GM18505 (cell line): Measurements from ENCODE around the gene RIOK2.
A peak's percentile ranks its signal among the peaks of the same experiment; 100 is the strongest.
"Not testable (repeated sequence)": the region's sequence is repeated elsewhere in the genome, so short reads cannot be mapped to it uniquely, and the experiment has no call there.

Source experiments
- ATAC-seq: cut with Tn5 transposase; IDR thresholded peaks from one replicate; pipeline ENCODE4 v1.9.1; 2021; ENCODE audit not compliant: unreplicated experiment
- POLR2A ChIP-seq: IDR thresholded peaks from 4 replicates; pipeline ENCODE4 v1.6.1; 2011; ENCODE audit warnings: borderline replicate concordance; ENCODE audit not compliant: insufficient read depth, insufficient read length; ENCODE audit errors: extremely low read depth

The RIOK2 gene

DNA sequence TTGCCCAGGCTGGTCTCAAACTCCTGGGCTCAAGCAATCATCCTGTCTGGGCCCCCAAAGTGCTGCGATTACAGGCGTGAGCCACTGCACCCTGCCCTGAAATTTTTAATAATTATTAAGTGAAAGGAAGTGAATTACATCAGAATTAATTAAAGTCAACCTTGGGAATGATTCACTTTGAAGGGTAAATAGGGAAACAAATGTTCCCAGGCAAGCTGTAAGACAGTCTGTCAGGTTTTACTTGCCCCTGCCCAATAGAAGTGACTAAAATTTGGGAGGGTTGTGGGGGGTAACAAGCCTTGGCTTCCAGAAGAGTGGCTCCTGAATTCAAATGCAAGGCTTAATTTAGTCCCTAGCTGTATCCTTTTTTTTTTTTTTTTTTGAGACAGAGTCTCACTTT is 39.3 kb downstream of the RIOK2 start:
- ATAC-seq = no peak
- TF ChIP-seq POLR2A = no peak

GRCh38 chr5:97142521-97143254 is 40.4 kb downstream of the RIOK2 start, which contains the start of gene LIX1:
LIX1 (minus strand) TSS chr5:97142611; CDS start chr5:97142576, 35 bp downstream.
- ATAC-seq = peak; percentile 79
- no peak for TF ChIP-seq POLR2A

- TF ChIP-seq POLR2A = no peak
- no peak for ATAC-seq
Measured at GRCh38 chr5:97141539-97141938, 41.5 kb downstream of the RIOK2 start.

DNA sequence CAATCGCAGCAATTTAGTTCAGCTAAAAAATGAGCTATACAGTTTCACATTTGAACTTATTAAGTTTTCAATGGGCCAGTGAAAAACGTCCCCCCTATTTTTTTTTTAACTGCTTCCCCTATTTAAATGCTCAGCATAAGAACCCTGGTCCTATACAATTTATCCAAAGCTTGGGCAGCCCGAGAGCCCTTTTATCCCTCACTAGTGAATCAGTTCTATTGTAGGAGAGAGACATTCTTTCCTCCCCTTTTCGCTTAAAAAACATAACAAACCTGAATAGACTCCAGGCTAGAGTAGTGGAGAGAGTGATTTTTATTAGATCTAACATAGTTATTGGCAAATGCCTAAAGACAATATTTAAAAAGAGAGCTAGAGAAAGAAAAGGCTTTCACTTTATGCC is 42.0 kb downstream of the RIOK2 start:
- ATAC-seq = no peak
- no peak for TF ChIP-seq POLR2A

DNA sequence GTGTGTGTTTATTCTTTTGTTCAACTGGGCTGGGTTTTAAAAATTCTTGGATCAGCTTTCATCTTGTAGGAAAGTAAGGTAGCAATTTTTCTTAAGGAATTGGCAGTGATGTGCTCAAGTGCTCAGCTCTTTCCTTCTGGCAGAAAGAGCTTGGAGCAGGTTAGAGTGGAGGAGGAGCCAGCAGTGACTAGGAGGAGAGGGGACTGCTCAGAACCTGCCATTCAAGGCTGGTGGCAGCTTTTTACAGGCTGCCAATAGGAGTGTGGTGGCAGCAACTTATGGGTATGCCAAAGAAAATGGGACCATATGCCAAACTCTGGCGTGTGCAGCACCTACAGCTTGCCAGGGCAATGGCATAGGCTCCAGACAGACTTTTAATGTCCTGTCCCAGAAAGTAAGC is 42.8 kb downstream of the RIOK2 start:
- ATAC-seq = not testable (repeated sequence)

- no peak for ATAC-seq
- TF ChIP-seq POLR2A = no peak
Measured at GRCh38 chr5:97136475-97136874, 46.6 kb downstream of the RIOK2 start.

- TF ChIP-seq POLR2A = no peak
Measured at GRCh38 chr5:97135868-97136267, 47.2 kb downstream of the RIOK2 start.

GRCh38 chr5:97134634-97135033 is 48.4 kb downstream of the RIOK2 start:
- no peak for ATAC-seq
- no peak for TF ChIP-seq POLR2A

More at GRCh38 chr5:97135868-97136267, 47.2 kb downstream of the RIOK2 start:
- no peak for ATAC-seq

DNA sequence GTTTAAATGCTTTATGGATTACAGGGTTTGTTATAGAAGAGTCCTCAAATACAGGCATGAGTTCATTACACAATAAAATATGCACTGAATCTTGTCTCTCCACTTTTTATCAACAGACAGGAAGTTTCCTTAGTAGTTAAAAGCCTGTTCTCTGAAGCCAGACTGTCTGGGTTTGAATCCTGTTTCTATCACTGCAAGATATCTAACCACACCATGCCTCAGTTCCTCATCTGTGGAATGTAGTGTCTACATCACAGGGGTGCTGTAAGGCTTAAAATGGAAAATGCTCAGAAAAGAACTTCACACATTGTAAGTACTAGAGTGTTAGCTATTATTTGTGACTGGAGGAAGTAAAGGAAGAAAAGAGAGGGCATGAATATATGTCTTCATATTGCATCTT is 49.9 kb downstream of the RIOK2 start:
- ATAC-seq = no peak

GRCh38 chr5:97131921-97132320 is 51.1 kb downstream of the RIOK2 start:
- ATAC-seq = no peak

More for the DNA sequence above, 49.9 kb downstream of the RIOK2 start:
- TF ChIP-seq POLR2A = no peak

DNA sequence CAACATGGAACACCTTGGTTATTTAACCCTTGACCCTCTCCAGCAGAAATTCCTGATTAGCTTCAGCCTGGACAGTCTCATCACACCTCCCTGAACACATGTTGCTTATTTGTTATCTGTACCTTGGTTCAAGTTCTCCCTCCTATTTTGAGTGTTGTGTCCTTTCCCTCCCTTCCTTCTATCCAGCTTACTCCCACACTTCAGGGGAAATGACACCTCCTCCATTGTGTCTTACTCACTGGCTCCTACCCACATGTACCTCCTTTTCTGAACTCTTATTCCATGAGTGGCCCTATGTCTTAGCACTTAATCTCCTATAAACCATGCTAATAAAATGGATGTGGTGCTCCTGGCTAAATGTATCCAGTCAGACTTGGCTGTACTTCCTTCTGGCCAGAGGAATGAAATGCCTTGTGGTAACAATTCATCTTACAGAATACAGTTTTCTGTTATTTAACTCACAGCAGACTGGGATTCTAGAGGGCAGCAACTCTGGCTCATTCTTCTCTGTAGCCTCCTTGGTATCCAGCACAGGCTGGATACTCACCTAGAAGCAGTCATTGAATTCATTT is 51.8 kb downstream of the RIOK2 start:
- ATAC-seq = no peak
- TF ChIP-seq POLR2A = no peak

More at GRCh38 chr5:97131921-97132320, 51.1 kb downstream of the RIOK2 start:
- no peak for TF ChIP-seq POLR2A

DNA sequence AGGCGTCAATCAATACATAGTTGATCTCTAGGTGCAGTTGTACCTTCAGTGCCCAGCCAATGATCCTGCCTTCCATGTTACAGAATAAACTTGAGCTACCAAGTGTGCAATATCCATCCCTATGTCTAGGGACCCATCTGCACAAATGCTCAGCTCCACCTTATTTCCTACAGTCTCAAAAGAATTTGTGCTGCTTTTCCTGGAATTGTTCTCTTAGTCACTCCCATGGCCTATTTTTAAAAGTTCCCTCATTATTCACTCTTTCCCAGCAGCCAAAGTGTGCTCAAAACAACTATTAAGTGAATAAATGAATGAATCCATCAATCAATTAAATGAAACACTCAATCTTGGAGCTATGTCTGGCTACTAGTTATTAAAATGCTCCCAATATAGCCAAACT is 55.3 kb downstream of the RIOK2 start:
- TF ChIP-seq POLR2A = no peak
- no peak for ATAC-seq

DNA sequence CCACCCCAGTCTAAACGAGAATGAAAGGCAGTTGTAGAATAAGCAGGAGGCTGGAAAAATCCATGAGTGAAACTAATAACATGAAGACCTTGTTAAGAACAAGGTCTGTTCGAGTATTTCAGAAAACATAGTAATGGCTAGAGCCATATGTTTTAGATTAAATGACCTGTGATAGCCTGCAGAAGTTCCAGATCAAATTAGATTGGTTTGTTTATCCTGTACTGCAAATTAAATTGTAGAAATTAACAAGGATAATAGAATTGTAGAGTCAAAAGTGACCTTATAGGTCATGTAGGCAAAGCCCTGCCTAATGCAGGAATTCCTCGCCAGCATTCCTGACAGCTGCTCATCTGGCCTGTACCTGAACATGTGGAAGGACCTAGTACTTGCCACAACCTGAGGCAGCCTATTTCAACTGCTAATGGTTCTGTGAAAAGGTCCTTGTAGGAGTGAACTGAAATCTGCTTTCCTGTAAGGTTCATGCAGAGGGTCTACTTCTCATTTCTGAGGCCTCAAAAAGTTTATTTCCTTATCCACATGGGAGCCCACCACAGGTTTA is 57.8 kb downstream of the RIOK2 start:
- no peak for TF ChIP-seq POLR2A
- ATAC-seq = no peak

DNA sequence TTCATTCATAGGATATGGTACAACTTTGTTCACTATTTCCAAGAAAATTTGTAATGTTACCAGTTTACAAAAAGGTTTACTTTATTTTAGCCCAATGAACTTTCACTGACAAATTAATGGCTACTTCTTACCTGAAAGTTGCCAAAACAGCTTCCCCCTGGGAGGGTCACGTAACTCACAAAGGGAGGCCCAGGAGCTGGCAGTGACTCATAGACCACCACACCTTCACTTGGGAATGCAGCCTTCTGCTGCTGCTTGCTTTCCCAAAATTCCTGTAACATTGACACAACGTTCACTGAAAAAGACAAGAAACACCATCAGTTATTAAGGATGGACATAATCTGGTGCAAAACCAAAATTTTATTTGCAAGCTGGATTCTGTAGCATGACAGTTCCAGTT is 58.7 kb downstream of the RIOK2 start:
- no peak for TF ChIP-seq POLR2A
- no peak for ATAC-seq
